Skeletal muscle tissue (tissue), 4 donors: ENCODE data around the gene CREB1. TPM values are rescaled to one million over a fixed set of nuclear protein-coding genes. Genes with fewer than 3 reads are reported as not detected.

Source experiments
- H3K27ac ChIP-seq: one replicate; pipeline ENCODE4 v1.7.0; 2013; ENCODE audit warnings: mild to moderate bottlenecking, low read depth, low read length, inconsistent platforms
- H3K27me3 ChIP-seq, 3 donors: one replicate each; pipeline ENCODE4 v1.7.0; 2013; ENCODE audit warnings: low read length in 3 of 3; ENCODE audit not compliant: control insufficient read depth in 3 of 3, insufficient read depth in 3 of 3
- H3K36me3 ChIP-seq, 3 donors: one replicate each; pipeline ENCODE4 v1.7.0; 2013; ENCODE audit warnings: low read length in 3 of 3; ENCODE audit not compliant: control insufficient read depth in 3 of 3, insufficient read depth in 3 of 3
- H3K4me1 ChIP-seq, 3 donors: one replicate each; pipeline ENCODE4 v1.7.0; 2013; ENCODE audit warnings: low read length in 3 of 3, mild to moderate bottlenecking in 3 of 3; ENCODE audit not compliant: control insufficient read depth in 3 of 3, insufficient read depth in 3 of 3
- H3K4me3 ChIP-seq, 3 donors: one replicate each; pipeline ENCODE4 v1.7.0; 2013; ENCODE audit warnings: low read length in 3 of 3
- H3K9ac ChIP-seq, 3 donors: one replicate each; pipeline ENCODE4 v1.7.0; 2013; ENCODE audit warnings: low read length in 3 of 3, mild to moderate bottlenecking in 3 of 3, moderate library complexity in 2 of 3, low read depth in 1 of 3
- H3K9me3 ChIP-seq, 3 donors: one replicate each; pipeline ENCODE4 v1.7.0; 2013; ENCODE audit warnings: low read length in 3 of 3; ENCODE audit not compliant: control insufficient read depth in 3 of 3
- total RNA-seq: library from RNA; depleted of rRNA; stranded (reverse); fragments of >200 nt; gene quantifications from one replicate; pipeline ENCODE4 v1.2.3, GENCODE V29; 2014
- donor health status: Osteomylitis.

Gene CREB1
- total RNA-seq: 30.8 TPM

DNA sequence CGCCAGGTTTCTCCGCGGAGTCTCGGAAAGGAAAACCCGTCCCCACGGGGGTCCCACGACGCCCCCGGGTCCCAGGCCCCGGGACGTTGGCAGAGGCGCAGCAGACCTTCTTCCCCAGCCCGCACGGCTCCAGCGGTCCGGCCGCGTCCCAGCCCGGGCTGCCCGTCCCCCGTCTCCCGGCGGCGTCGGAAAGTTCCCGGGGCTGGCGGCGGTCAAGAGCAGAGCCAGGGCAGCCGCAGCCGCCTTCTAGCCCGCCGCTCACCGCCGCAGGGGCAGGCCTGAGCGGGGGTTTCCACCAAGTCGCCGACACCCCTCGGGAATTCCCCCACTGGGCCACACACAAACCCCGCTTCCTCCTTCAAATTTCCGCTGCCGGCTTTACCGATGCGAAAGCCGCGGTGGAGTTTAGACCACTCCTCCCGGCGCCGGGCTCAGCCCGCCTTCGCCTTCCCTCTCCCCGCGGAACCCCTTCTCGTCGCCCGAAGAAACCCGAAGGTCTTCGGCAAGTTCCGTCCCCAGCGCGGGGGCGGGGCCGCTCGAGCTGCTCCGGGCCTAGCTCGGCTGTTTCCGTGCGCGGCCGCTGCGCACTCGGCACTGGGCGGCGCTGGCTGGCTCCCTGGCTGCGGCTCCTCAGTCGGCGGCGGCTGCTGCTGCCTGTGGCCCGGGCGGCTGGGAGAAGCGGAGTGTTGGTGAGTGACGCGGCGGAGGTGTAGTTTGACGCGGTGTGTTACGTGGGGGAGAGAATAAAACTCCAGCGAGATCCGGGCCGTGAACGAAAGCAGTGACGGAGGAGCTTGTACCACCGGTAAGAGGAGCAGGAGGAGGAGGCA lies at the start of gene CREB1:
TSS of gene CREB1 (plus strand) at position 633 of the 830 bp plus-strand sequence. CDS start 25,674 bp downstream, outside the sequence.
- no peaks in the 10 kb centered on the region for H3K9me3 ChIP-seq
- no peaks in the 10 kb centered on the region for H3K27me3 ChIP-seq
- peak within 1 kb of the TSS; percentile 93 to 96 (median 95) for H3K9ac ChIP-seq
- H3K27ac ChIP-seq: peak within 1 kb of the TSS; percentile 96
- H3K36me3 ChIP-seq: no peaks in the 10 kb centered on the region
- peak within 1 kb of the TSS; percentile 93 to 97 (median 95) for H3K4me3 ChIP-seq
- H3K4me1 ChIP-seq: peaks cover 9 to 12% (median 11%) of the 10 kb centered on the region in 3 donors

DNA sequence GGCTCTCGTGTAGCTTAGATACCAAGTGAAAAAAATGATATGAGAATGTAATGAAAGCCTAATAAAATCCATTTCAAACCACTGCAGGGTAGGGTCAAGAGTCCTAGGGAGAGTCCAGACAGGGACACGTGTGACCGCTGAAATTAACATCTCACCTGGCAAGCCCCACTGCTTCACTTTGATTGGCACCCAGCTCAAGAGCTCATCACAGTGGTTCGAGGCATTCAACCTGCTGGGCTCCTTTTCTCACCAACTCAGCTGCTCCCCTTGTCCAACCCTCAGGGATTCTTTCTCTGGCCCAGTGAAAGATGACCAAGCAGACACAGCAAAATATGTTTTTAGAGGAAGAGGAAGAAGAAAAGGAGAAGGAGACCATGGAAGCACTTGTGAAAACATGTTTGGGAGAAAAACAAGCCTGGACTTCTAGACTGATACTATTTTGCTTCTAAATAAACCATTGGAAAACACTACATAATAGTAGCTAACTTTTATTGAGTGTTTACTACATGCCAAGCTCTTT lies 49.2 kb upstream of the CREB1 start:
- Histone ChIP-seq H3K4me3 (no peak overlapping the region), H3K4me1 (no peaks in the 10 kb centered on the region), H3K27ac (peak overlapping the region; percentile 5), H3K36me3 (no peaks in the 10 kb centered on the region), H3K27me3 (no peaks in the 10 kb centered on the region), H3K9me3 (no peaks in the 10 kb centered on the region), H3K9ac (no peak overlapping the region)

DNA sequence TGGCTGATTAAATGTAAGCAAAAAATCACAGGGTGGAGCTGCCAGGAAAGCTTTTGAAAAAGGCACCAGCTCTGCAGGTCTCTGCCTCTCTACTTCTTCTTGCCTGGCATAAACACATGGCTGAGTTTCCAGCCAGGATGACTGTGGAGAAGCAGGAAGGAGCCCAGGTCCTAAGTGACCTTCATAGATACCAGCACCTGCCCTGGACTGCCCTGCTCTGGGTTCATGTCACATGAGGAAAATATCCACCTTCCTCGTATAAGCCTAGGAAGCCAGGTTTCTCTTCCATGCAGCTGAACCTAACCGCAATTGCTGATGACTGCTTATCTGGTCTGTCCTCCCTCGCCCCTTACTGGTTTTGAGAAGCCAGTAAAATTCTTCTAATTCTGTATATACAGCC lies 47.8 kb upstream of the CREB1 start:
- Histone ChIP-seq H3K27ac (no peak overlapping the region), H3K4me1 (no peaks in the 10 kb centered on the region), H3K36me3 (no peaks in the 10 kb centered on the region), H3K27me3 (no peaks in the 10 kb centered on the region), H3K9me3 (no peaks in the 10 kb centered on the region), H3K4me3 (no peak overlapping the region), H3K9ac (no peak overlapping the region)

DNA sequence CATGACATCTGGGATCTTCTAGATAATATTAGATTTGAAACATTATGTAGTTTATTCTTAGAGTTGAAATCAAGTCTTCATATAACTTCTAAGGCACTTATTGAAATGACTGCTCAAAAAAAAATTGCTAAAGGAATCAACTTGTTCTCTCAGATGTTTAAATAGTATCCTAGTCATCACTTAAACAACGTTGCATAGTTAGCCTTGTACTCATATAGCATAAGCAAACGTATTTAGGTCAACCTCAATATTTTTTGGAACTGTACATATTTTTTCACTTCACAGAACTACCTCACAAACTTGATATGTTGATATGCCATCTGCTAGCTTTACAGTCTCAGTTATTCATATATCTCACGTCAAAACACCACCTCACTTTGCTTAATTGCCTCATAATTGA lies 47.1 kb upstream of the CREB1 start:
- no peaks in the 10 kb centered on the region for H3K36me3 ChIP-seq
- H3K27me3 ChIP-seq: no peaks in the 10 kb centered on the region
- no peak overlapping the region for H3K4me3 ChIP-seq
- no peak overlapping the region for H3K27ac ChIP-seq
- H3K9ac ChIP-seq: no peak overlapping the region
- H3K4me1 ChIP-seq: no peaks in the 10 kb centered on the region
- no peaks in the 10 kb centered on the region for H3K9me3 ChIP-seq

DNA sequence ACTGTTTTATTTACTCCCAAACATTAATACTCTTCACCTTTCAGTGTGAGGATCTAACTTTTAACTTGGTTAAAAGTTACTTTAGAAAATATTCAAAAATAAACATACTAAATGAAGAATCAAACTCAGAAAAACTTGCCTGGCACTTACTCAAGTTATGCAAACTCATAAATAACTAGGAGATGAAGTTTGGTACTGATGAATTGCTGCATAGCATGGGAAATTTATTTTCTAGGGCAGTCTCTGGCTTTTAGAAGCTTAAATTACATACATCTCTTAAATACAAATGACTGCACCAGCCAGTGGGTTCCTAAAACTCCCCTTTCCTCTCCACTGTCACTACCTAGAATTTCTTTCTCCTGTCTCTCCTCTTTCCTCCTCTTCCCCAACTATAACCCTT lies 46.7 kb upstream of the CREB1 start:
- no peak overlapping the region for H3K27ac ChIP-seq

DNA sequence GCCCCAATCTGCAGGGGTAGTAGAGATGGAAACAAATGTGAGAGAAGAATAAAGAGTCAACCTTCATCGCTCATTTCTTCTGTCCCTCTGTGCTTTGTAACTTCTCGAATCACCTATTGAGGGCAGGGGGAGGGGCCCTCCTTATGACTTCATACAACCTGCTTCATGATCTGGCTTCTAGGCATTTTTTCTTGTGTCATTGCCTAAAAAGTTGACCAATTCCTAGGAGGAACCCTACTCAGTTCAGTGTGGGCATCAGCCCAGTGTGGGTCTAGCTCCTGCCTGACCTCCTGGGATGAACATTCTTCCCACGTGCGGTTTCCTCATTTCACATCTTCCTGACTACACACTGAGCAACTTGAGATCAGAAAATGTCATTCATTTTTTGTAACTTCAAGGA lies 46.3 kb upstream of the CREB1 start:
- Histone ChIP-seq H3K27me3 (no peaks in the 10 kb centered on the region), H3K36me3 (no peaks in the 10 kb centered on the region), H3K27ac (no peak overlapping the region), H3K4me3 (no peak overlapping the region), H3K4me1 (no peaks in the 10 kb centered on the region), H3K9me3 (no peaks in the 10 kb centered on the region), H3K9ac (no peak overlapping the region)

More for the DNA sequence above, 46.7 kb upstream of the CREB1 start:
- Histone ChIP-seq H3K36me3 (no peaks in the 10 kb centered on the region), H3K4me1 (no peaks in the 10 kb centered on the region), H3K9me3 (no peaks in the 10 kb centered on the region), H3K9ac (no peak overlapping the region), H3K4me3 (no peak overlapping the region), H3K27me3 (no peaks in the 10 kb centered on the region)

DNA sequence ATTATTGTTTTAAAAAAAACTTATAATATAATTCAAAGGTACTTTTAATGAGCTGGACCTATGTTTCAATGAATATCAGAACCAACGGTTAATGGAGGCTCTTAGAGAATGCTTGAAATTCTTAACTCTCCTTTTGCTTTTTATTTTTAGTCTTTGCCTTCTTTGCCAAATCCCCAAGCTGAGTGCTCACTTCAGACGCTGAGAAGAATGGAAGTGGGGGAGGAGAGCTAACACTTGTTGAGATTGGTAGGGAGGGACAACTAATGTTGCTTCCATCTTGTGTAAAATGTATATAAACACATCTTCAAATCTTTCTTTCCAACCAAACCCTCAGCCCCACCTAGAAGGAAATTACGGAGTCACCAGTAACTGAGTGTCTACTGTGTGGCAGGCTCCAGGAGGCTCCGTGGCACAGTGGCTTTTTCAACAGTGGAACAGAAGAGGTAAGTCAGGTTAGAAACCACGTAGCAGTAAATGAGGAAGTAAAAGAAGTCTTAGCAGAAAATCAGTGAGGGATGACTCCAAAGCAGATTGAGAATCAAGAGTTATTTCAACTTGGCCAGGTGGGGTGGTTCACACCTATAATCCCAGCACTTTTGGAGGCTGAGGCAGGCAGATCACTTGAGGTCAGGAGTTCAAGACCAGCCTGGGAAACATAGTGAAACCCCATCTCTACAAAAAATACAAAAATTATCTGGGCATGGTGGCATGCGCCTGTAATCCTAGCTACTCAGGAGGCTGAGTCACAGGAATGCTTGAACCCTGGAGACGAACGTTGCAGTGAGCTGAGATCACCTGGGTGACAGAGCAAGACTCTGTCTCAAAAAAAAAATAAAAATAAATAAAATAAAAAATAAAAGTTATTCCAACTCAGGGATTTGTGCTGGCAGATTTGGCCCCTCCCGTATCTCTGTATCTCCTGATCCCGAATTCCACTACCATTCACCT lies 45.0 kb upstream of the CREB1 start:
- no peak overlapping the region for H3K27ac ChIP-seq
- no peaks in the 10 kb centered on the region for H3K9me3 ChIP-seq
- no peak overlapping the region for H3K9ac ChIP-seq
- H3K36me3 ChIP-seq: no peaks in the 10 kb centered on the region
- no peaks in the 10 kb centered on the region for H3K4me1 ChIP-seq
- no peaks in the 10 kb centered on the region for H3K27me3 ChIP-seq
- H3K4me3 ChIP-seq: no peak overlapping the region

DNA sequence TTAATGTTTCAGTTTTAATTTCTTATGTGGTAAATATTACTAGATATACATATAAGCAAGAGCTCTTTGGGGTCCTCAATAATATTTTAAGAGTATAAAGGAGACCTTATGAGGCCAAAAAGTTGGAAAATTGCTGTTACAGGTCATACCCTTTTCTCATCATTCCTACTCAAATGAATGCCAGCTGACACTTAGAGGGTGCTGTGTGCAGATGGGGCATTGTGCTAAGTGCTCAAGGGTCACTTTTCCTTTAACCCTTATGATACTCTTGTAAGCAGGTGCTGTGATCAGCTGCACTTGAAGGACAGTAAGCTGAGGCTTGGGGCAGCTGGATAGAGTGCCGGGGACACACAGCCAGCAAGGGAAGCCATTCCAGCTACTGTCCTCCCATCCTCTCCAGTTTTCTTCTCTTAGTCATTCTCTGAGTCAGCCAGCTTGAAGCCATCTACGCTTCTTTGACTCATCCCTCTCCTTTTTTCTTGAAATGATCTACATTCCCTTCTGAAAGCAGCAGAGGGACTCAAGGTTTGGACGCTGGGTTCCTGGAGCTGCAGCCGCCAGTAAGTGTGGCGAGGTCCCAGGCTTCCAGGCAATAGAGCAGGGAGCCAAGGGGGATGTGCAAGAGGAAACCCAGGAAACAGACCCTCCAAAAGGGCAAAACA lies 42.0 kb upstream of the CREB1 start:
- no peaks in the 10 kb centered on the region for H3K36me3 ChIP-seq
- H3K27me3 ChIP-seq: no peaks in the 10 kb centered on the region
- no peaks in the 10 kb centered on the region for H3K9me3 ChIP-seq
- no peak overlapping the region for H3K4me3 ChIP-seq
- H3K27ac ChIP-seq: no peak overlapping the region
- no peaks in the 10 kb centered on the region for H3K4me1 ChIP-seq
- no peak overlapping the region for H3K9ac ChIP-seq

DNA sequence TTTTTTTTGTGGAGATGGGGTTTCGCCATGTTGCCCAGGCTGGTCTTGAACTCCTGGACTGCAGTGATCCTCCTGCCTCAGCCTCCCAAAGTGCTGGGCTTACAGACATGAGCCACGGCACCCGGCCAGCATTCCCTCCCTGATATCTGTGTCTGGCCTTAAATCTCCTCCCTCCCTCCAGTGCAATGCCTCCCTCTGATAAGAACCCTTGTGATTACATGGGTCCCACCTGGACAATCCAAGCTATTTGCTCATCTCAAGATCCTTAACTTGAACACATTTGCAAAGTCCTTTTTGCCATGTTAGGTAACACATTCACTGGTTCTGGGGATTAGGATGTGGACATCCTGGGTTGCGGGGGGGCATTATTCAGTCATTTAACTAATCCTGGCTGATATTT lies 40.5 kb upstream of the CREB1 start:
- no peaks in the 10 kb centered on the region for H3K36me3 ChIP-seq
- H3K4me3 ChIP-seq: no peak overlapping the region
- H3K27me3 ChIP-seq: no peaks in the 10 kb centered on the region
- no peaks in the 10 kb centered on the region for H3K4me1 ChIP-seq
- H3K27ac ChIP-seq: no peak overlapping the region
- H3K9ac ChIP-seq: no peak overlapping the region
- no peaks in the 10 kb centered on the region for H3K9me3 ChIP-seq
